DOHH2 (cell line): ENCODE results near the gene PRCP.

Source experiments
- CTCF ChIP-seq: fragments of 200-600 bp; sonication (generic); IDR thresholded peaks from one replicate; pipeline ENCODE4 v1.5.1; 2014; ENCODE audit warnings: antibody characterized with exemption, mild to moderate bottlenecking, low read depth, low read length; ENCODE audit not compliant: poor library complexity, severe bottlenecking
- EZH2phosphoT487 ChIP-seq: fragments of 200-600 bp; sonication (generic); IDR thresholded peaks from 2 replicates; pipeline ENCODE4 v1.6.1; 2017; ENCODE audit warnings: borderline replicate concordance, mild to moderate bottlenecking, antibody characterized with exemption, low read length, moderate library complexity, mixed read lengths

DNA sequence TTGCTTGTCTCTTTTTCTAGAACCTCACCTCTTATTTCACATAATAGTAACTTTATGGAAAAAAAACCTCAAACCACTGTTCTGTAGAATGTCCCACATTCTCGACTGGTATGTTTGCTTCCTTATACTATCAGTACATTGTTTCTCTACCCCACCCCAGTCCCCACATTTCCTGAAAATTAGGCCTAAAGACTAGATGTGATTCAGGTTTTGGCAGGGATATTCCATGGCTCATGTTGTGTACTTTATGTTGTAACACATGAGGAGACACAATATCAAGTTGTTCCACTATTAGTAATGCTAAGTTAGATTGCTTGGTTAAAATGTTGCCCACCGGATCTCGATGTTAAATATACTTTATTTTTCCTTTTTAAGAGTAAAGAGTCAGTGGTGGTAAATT, 36.0 kb upstream of the PRCP start:
- TF ChIP-seq CTCF = no peak
- TF ChIP-seq EZH2phosphoT487 = no peak
